Measurements from ENCODE around the gene UNC119. TPM values are rescaled to one million over a fixed set of nuclear protein-coding genes. Genes with fewer than 3 reads are reported as not detected.

Gene UNC119
- total and polyA plus RNA-seq, 2 experiments from 2014 or later, result 39.0 to 78.4 TPM

Other genes starting within 250 kb of the UNC119 start
- gene TMEM97, start 233.4 kb downstream of the UNC119 start, total RNA-seq (2014; rRNA removed; shearing (Covaris generic)), result 101 and 106 TPM in 2 replicates
- 216 and 225 TPM in 2 replicates for gene TMEM97, start 233.4 kb downstream of the UNC119 start, polyA plus RNA-seq (2016; fragmentation: Nextera tagmentation; extraction: Ambion mirVana)
- gene IFT20, start 217.2 kb downstream of the UNC119 start, total RNA-seq (2014; rRNA removed; shearing (Covaris generic)), result 6.8 and 13.2 TPM in 2 replicates
- gene IFT20, start 217.2 kb downstream of the UNC119 start, polyA plus RNA-seq (2016; fragmentation: Nextera tagmentation; extraction: Ambion mirVana), result 31.4 and 32.3 TPM in 2 replicates
- gene TNFAIP1, start 216.9 kb downstream of the UNC119 start, total RNA-seq (2014; rRNA removed; shearing (Covaris generic)), result 8.9 and 13.1 TPM in 2 replicates
- 6.3 and 6.4 TPM in 2 replicates for gene TNFAIP1, start 216.9 kb downstream of the UNC119 start, polyA plus RNA-seq (2016; fragmentation: Nextera tagmentation; extraction: Ambion mirVana)
- 70.6 and 77.1 TPM in 2 replicates for gene POLDIP2, start 195.1 kb downstream of the UNC119 start, total RNA-seq (2014; rRNA removed; shearing (Covaris generic))
- gene POLDIP2, start 195.1 kb downstream of the UNC119 start, polyA plus RNA-seq (2016; fragmentation: Nextera tagmentation; extraction: Ambion mirVana), result 40.7 and 45.7 TPM in 2 replicates
- gene SEBOX, start 187.4 kb downstream of the UNC119 start, total RNA-seq (2014; rRNA removed; shearing (Covaris generic)), result not detected in 2 replicates
- not detected in 2 replicates for gene SEBOX, start 187.4 kb downstream of the UNC119 start, polyA plus RNA-seq (2016; fragmentation: Nextera tagmentation; extraction: Ambion mirVana)
- 0.35 TPM in 1 of 2 replicates, not detected in the other for gene VTN, start 182.3 kb downstream of the UNC119 start, total RNA-seq (2014; rRNA removed; shearing (Covaris generic))
- gene VTN, start 182.3 kb downstream of the UNC119 start, polyA plus RNA-seq (2016; fragmentation: Nextera tagmentation; extraction: Ambion mirVana), result 0.16 and 0.17 TPM in 2 replicates
- gene SARM1, start 180.9 kb downstream of the UNC119 start, total RNA-seq (2014; rRNA removed; shearing (Covaris generic)), result 10.4 and 15.3 TPM in 2 replicates
- 0.89 and 1.4 TPM in 2 replicates for gene SARM1, start 180.9 kb downstream of the UNC119 start, polyA plus RNA-seq (2016; fragmentation: Nextera tagmentation; extraction: Ambion mirVana)
- 12.5 and 12.7 TPM in 2 replicates for gene SLC46A1, start 146.4 kb downstream of the UNC119 start, total RNA-seq (2014; rRNA removed; shearing (Covaris generic))
- 3.3 TPM in 2 replicates for gene SLC46A1, start 146.4 kb downstream of the UNC119 start, polyA plus RNA-seq (2016; fragmentation: Nextera tagmentation; extraction: Ambion mirVana)
- gene SLC13A2, start 79.0 kb downstream of the UNC119 start, total RNA-seq (2014; rRNA removed; shearing (Covaris generic)), result not detected in 2 replicates
- gene SLC13A2, start 79.0 kb downstream of the UNC119 start, polyA plus RNA-seq (2016; fragmentation: Nextera tagmentation; extraction: Ambion mirVana), result not detected in 2 replicates
- gene FOXN1, start 46.3 kb downstream of the UNC119 start, total RNA-seq (2014; rRNA removed; shearing (Covaris generic)), result not detected in 2 replicates
- not detected in 2 replicates for gene FOXN1, start 46.3 kb downstream of the UNC119 start, polyA plus RNA-seq (2016; fragmentation: Nextera tagmentation; extraction: Ambion mirVana)
- gene PIGS, start 18.9 kb upstream of the UNC119 start, total RNA-seq (2014; rRNA removed; shearing (Covaris generic)), result 52.1 and 53.2 TPM in 2 replicates
- gene PIGS, start 18.9 kb upstream of the UNC119 start, polyA plus RNA-seq (2016; fragmentation: Nextera tagmentation; extraction: Ambion mirVana), result 15.5 and 16.4 TPM in 2 replicates
- gene ALDOC, start 24.3 kb upstream of the UNC119 start, total RNA-seq (2014; rRNA removed; shearing (Covaris generic)), result 157 and 183 TPM in 2 replicates
- gene ALDOC, start 24.3 kb upstream of the UNC119 start, polyA plus RNA-seq (2016; fragmentation: Nextera tagmentation; extraction: Ambion mirVana), result 33.3 and 33.5 TPM in 2 replicates
- 87.3 and 99.6 TPM in 2 replicates for gene SPAG5, start 46.4 kb upstream of the UNC119 start, total RNA-seq (2014; rRNA removed; shearing (Covaris generic))
- gene SPAG5, start 46.4 kb upstream of the UNC119 start, polyA plus RNA-seq (2016; fragmentation: Nextera tagmentation; extraction: Ambion mirVana), result 99.3 and 104 TPM in 2 replicates
- 38.8 and 41.4 TPM in 2 replicates for gene RSKR, start 61.6 kb upstream of the UNC119 start, total RNA-seq (2014; rRNA removed; shearing (Covaris generic))
- 4.7 and 7.5 TPM in 2 replicates for gene RSKR, start 61.6 kb upstream of the UNC119 start, polyA plus RNA-seq (2016; fragmentation: Nextera tagmentation; extraction: Ambion mirVana)
- 166 and 176 TPM in 2 replicates for gene BLTP2, start 92.5 kb upstream of the UNC119 start, total RNA-seq (2014; rRNA removed; shearing (Covaris generic))
- 58.6 and 71.0 TPM in 2 replicates for gene BLTP2, start 92.5 kb upstream of the UNC119 start, polyA plus RNA-seq (2016; fragmentation: Nextera tagmentation; extraction: Ambion mirVana)
- gene SDF2, start 109.3 kb upstream of the UNC119 start, total RNA-seq (2014; rRNA removed; shearing (Covaris generic)), result 32.5 and 40.6 TPM in 2 replicates
- gene SDF2, start 109.3 kb upstream of the UNC119 start, polyA plus RNA-seq (2016; fragmentation: Nextera tagmentation; extraction: Ambion mirVana), result 40.9 and 54.6 TPM in 2 replicates
- gene SUPT6H, start 109.6 kb upstream of the UNC119 start, total RNA-seq (2014; rRNA removed; shearing (Covaris generic)), result 47.1 and 70.7 TPM in 2 replicates
- 17.8 and 22.2 TPM in 2 replicates for gene SUPT6H, start 109.6 kb upstream of the UNC119 start, polyA plus RNA-seq (2016; fragmentation: Nextera tagmentation; extraction: Ambion mirVana)
- gene PROCA1, start 159.3 kb upstream of the UNC119 start, total RNA-seq (2014; rRNA removed; shearing (Covaris generic)), result 10.0 and 11.3 TPM in 2 replicates
- gene PROCA1, start 159.3 kb upstream of the UNC119 start, polyA plus RNA-seq (2016; fragmentation: Nextera tagmentation; extraction: Ambion mirVana), result 14.4 and 14.9 TPM in 2 replicates
- 381 and 394 TPM in 2 replicates for gene RAB34, start 165.2 kb upstream of the UNC119 start, total RNA-seq (2014; rRNA removed; shearing (Covaris generic))
- gene RAB34, start 165.2 kb upstream of the UNC119 start, polyA plus RNA-seq (2016; fragmentation: Nextera tagmentation; extraction: Ambion mirVana), result 174 and 184 TPM in 2 replicates
- 592 and 656 TPM in 2 replicates for gene RPL23A, start 167.4 kb upstream of the UNC119 start, total RNA-seq (2014; rRNA removed; shearing (Covaris generic))
- gene RPL23A, start 167.4 kb upstream of the UNC119 start, polyA plus RNA-seq (2016; fragmentation: Nextera tagmentation; extraction: Ambion mirVana), result 1,994 and 2,198 TPM in 2 replicates
- 16.9 and 26.5 TPM in 2 replicates for gene TLCD1, start 173.6 kb upstream of the UNC119 start, total RNA-seq (2014; rRNA removed; shearing (Covaris generic))
- gene TLCD1, start 173.6 kb upstream of the UNC119 start, polyA plus RNA-seq (2016; fragmentation: Nextera tagmentation; extraction: Ambion mirVana), result 47.0 and 47.7 TPM in 2 replicates
- gene NEK8, start 176.2 kb upstream of the UNC119 start, total RNA-seq (2014; rRNA removed; shearing (Covaris generic)), result 13.2 and 14.9 TPM in 2 replicates
- 8.9 and 10.0 TPM in 2 replicates for gene NEK8, start 176.2 kb upstream of the UNC119 start, polyA plus RNA-seq (2016; fragmentation: Nextera tagmentation; extraction: Ambion mirVana)
- 117 and 152 TPM in 2 replicates for gene TRAF4, start 191.4 kb upstream of the UNC119 start, total RNA-seq (2014; rRNA removed; shearing (Covaris generic))
- 59.0 and 63.5 TPM in 2 replicates for gene TRAF4, start 191.4 kb upstream of the UNC119 start, polyA plus RNA-seq (2016; fragmentation: Nextera tagmentation; extraction: Ambion mirVana)

All from GM23338 (cell line).